Measurements from ENCODE around the gene RBM15. TPM values are rescaled to one million over a fixed set of nuclear protein-coding genes. Genes with fewer than 3 reads are reported as not detected.

The RBM15 gene
- total and polyA plus RNA-seq, 7 donors: 1.9 to 32.0 (median 21.0) TPM

DNA sequence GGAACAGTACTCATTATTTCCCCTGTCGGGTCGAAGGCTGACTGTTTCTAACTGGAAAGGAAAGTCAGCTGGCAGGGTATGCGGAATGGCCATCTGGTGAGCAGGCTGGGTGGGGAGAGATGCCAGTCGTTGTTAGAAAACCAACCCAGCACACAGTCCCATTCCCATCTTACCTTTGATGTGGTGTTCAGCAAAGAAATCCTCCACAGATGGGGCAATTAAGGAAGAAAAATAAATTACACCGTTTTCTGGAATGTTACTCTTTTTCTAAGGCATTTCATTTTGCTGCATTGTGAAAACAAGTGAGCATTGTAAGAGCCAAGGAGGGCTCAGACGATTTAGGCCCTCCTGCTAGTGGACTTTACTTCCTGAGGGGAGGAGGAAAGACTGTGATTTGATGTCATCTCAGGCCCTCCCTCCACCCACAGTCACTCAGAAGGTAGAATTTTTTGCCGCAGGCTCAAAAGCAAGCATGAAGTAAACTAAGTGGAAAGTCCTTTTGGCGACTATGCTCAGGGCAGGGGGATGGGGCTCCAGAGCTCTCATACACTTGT lies 51.6 kb downstream of the RBM15 start, which contains the start of gene SLC16A4:
SLC16A4 (minus strand) TSS at position 335 of the 554 bp plus-strand sequence. CDS start 1,703 bp downstream, outside the sequence.
- ATAC-seq (peak; percentile 50 to 68 (median 59)), DNase-seq (no peak)
- intact Hi-C loops (cut with DNase I): no loop called here
- peak within 1 kb of the TSS; percentile 46 for H3K27ac ChIP-seq
- TF ChIP-seq CTCF (IDR thresholded peaks at IDR 0.05): no peak
- no peaks in the 10 kb centered on the region for H3K9me3 ChIP-seq
- peaks cover 0 to 27% of the 10 kb centered on the region in 2 donors for H3K36me3 ChIP-seq (ENCODE audit: insufficient read depth in 1 of 2, low read depth in 1 of 2)
- H3K4me1 ChIP-seq: no peaks in the 10 kb centered on the region
- H3K27me3 ChIP-seq (ENCODE audit: insufficient read depth in 3 of 3, low read length in 2 of 3): no peaks in the 10 kb centered on the region
- H3K4me3 ChIP-seq: peak within 1 kb of the TSS; percentile 43
- 18 to 20% (median 20%) methylated on average over 8 of the region's 8 CpGs for WGBS, 3 donors

- H3K27me3 ChIP-seq (ENCODE audit: insufficient read depth in 3 of 3, low read length in 2 of 3): no peaks in the 10 kb centered on the region
- intact Hi-C loops (cut with DNase I): no loop called here
- H3K27ac ChIP-seq: no peak overlapping the region
- no peak for DNase-seq
- no peaks in the 10 kb centered on the region for H3K4me1 ChIP-seq
- H3K36me3 ChIP-seq (ENCODE audit: insufficient read depth in 1 of 2, low read depth in 1 of 2): peaks cover 0 to 48% of the 10 kb centered on the region in 2 donors
- WGBS, 3 donors: 86 to 90% (median 89%) methylated on average over 2 of the region's 2 CpGs
- TF ChIP-seq CTCF (IDR thresholded peaks at IDR 0.05): no peak
- no peaks in the 10 kb centered on the region for H3K9me3 ChIP-seq
- H3K4me3 ChIP-seq: no peak overlapping the region
- ATAC-seq: no peak
These were observed 54.1 kb downstream of the RBM15 start for GRCh38 chr1:110393286-110393685.

GRCh38 chr1:110393691-110394492 lies 54.7 kb downstream of the RBM15 start:
- Histone ChIP-seq H3K4me3 (no peak overlapping the region), H3K4me1 (no peaks in the 10 kb centered on the region), H3K36me3 (ENCODE audit: insufficient read depth in 1 of 2, low read depth in 1 of 2) (peaks cover 0 to 54% of the 10 kb centered on the region in 2 donors), H3K27ac (no peak overlapping the region), H3K9me3 (no peaks in the 10 kb centered on the region), H3K27me3 (ENCODE audit: insufficient read depth in 3 of 3, low read length in 2 of 3) (no peaks in the 10 kb centered on the region)
- intact Hi-C loops (cut with DNase I): no loop called here
- WGBS, 3 donors: 82 to 88% (median 83%) methylated on average over 3 of the region's 3 CpGs
- ATAC-seq: no peak
- TF ChIP-seq CTCF (IDR thresholded peaks at IDR 0.05): no peak
- no peak for DNase-seq

GRCh38 chr1:110394493-110394820 lies 55.3 kb downstream of the RBM15 start:
- Histone ChIP-seq H3K36me3 (ENCODE audit: insufficient read depth in 1 of 2, low read depth in 1 of 2) (peaks cover 0 to 59% of the 10 kb centered on the region in 2 donors), H3K9me3 (no peaks in the 10 kb centered on the region), H3K27ac (no peak overlapping the region), H3K27me3 (ENCODE audit: insufficient read depth in 3 of 3, low read length in 2 of 3) (no peaks in the 10 kb centered on the region), H3K4me1 (no peaks in the 10 kb centered on the region), H3K4me3 (no peak overlapping the region)
- intact Hi-C loops (cut with DNase I): no loop called here
- 90 to 95% (median 93%) methylated on average over 3 of the region's 3 CpGs for WGBS, 3 donors
- no peak for DNase-seq
- TF ChIP-seq CTCF (IDR thresholded peaks at IDR 0.05): no peak
- ATAC-seq: no peak

Other genes with a start within 250 kb of the RBM15 start
- under 1 TPM in 1 of 4 donors, not detected in 3; 0.20 TPM for gene UBL4B, start 226.9 kb upstream of the RBM15 start, total RNA-seq
- gene UBL4B, start 226.9 kb upstream of the RBM15 start, polyA plus RNA-seq: under 1 TPM in 2 of 3 donors, not detected in 1; 0.06 to 0.19 TPM
- under 1 TPM; 0.09 to 0.19 (median 0.15) TPM for gene SLC6A17, start 188.9 kb upstream of the RBM15 start, total RNA-seq
- gene SLC6A17, start 188.9 kb upstream of the RBM15 start, polyA plus RNA-seq: under 1 TPM; 0.03 to 0.10 (median 0.08) TPM
- 10 to 100 TPM in 1 of 4 donors, 1 to 10 TPM in 3; 5.1 to 14.5 (median 5.9) TPM for gene KCNC4, start 129.1 kb upstream of the RBM15 start, total RNA-seq
- 1 to 10 TPM; 2.4 to 9.2 (median 3.1) TPM for gene KCNC4, start 129.1 kb upstream of the RBM15 start, polyA plus RNA-seq
- gene SLC16A4, start 51.6 kb downstream of the RBM15 start, total RNA-seq: 1 to 10 TPM in 2 of 4 donors, under 1 TPM in 2; 0.86 to 1.1 (median 1.0) TPM
- gene SLC16A4, start 51.6 kb downstream of the RBM15 start, polyA plus RNA-seq: 1 to 10 TPM in 2 of 3 donors, under 1 TPM in 1; 0.79 to 4.3 (median 1.1) TPM
- gene LAMTOR5, start 68.3 kb downstream of the RBM15 start, total RNA-seq: 100 to 1,000 TPM; 166 to 250 (median 207) TPM
- 100 to 1,000 TPM; 348 to 541 (median 375) TPM for gene LAMTOR5, start 68.3 kb downstream of the RBM15 start, polyA plus RNA-seq
- gene PROK1, start 111.8 kb downstream of the RBM15 start, total RNA-seq: under 1 TPM in 3 of 4 donors, not detected in 1; 0.15 to 0.21 (median 0.16) TPM
- 10 to 100 TPM in 1 of 3 donors, under 1 TPM in 2; 0.23 to 15.0 (median 0.68) TPM for gene PROK1, start 111.8 kb downstream of the RBM15 start, polyA plus RNA-seq
- not detected for gene KCNA10, start 179.8 kb downstream of the RBM15 start, total RNA-seq
- gene KCNA10, start 179.8 kb downstream of the RBM15 start, polyA plus RNA-seq: not detected